SK-N-SH treated with all-trans-retinoic acid at 6 μM for 48 hours (cell line): Measurements from ENCODE around the gene HIVEP2.

Experiments used
- CREB5 ChIP-seq: fragments of 250-450 bp; sonication (Bioruptor Pico); IDR thresholded peaks from 2 replicates; pipeline ENCODE4 v1.5.1; 2020; ENCODE audit warnings: low read depth, mild to moderate bottlenecking, moderate library complexity
- ESRRG ChIP-seq: fragments of 250-450 bp; sonication (Bioruptor Pico); IDR thresholded peaks from 2 replicates; pipeline ENCODE4 v1.6.1; 2021; ENCODE audit warnings: mild to moderate bottlenecking
- GLIS3 ChIP-seq: fragments of 250-450 bp; sonication (Bioruptor Pico); IDR thresholded peaks from 2 replicates; pipeline ENCODE4 v1.5.0; 2020; ENCODE audit warnings: mild to moderate bottlenecking, moderate library complexity
- PPARA ChIP-seq: fragments of 250-450 bp; sonication (Bioruptor Pico); IDR thresholded peaks from 2 replicates; pipeline ENCODE4 v1.5.0; 2020; ENCODE audit warnings: mild to moderate bottlenecking, borderline replicate concordance
- RARB ChIP-seq: fragments of 250-450 bp; sonication (Bioruptor Pico); IDR thresholded peaks from 2 replicates; pipeline ENCODE4 v1.8.0; 2021; ENCODE audit warnings: mild to moderate bottlenecking, moderate library complexity
- SNAI2 ChIP-seq: fragments of 250-450 bp; sonication (Bioruptor Pico); IDR thresholded peaks from 2 replicates; pipeline ENCODE4 v1.5.0; 2020; ENCODE audit warnings: mild to moderate bottlenecking, moderate library complexity
- TSHZ2 ChIP-seq: fragments of 250-450 bp; sonication (Bioruptor Pico); IDR thresholded peaks from 2 replicates; pipeline ENCODE4 v1.5.0; 2020; ENCODE audit warnings: mild to moderate bottlenecking, moderate library complexity

- TF ChIP-seq ESRRG (CRISPR knock-in tag): no peak
- TF ChIP-seq RARB (CRISPR knock-in tag): no peak
- TF ChIP-seq CREB5 (CRISPR knock-in tag): no peak
- TF ChIP-seq PPARA (CRISPR knock-in tag): no peak
- TF ChIP-seq SNAI2 (CRISPR knock-in tag): no peak
- TF ChIP-seq GLIS3 (CRISPR knock-in tag): no peak
- no peak for TF ChIP-seq TSHZ2 (CRISPR knock-in tag)
These were observed 154.7 kb downstream of the HIVEP2 start for GRCh38 chr6:142790257-142790656.
